HG03103 (cell line): Measurements from ENCODE around the gene FCN2.

Experiments
- ATAC-seq: cut with Tn5 transposase; IDR thresholded peaks from one replicate; pipeline ENCODE4 v1.9.1; 2021; ENCODE audit warnings: low read depth; ENCODE audit not compliant: unreplicated experiment

Gene FCN2

GRCh38 chr9:134867917-134868750 lies 12.5 kb upstream of the FCN2 start:
- ATAC-seq: no peak

- no peak for ATAC-seq
Observed at GRCh38 chr9:134868751-134869553, 11.7 kb upstream of the FCN2 start.

- no peak for ATAC-seq
Observed at GRCh38 chr9:134869554-134870300, 10.9 kb upstream of the FCN2 start.

- ATAC-seq: no peak
Observed at GRCh38 chr9:134870301-134870694, 10.3 kb upstream of the FCN2 start.

GRCh38 chr9:134870746-134871662 lies 9.6 kb upstream of the FCN2 start:
- ATAC-seq: no peak

GRCh38 chr9:134871697-134872340 lies 8.8 kb upstream of the FCN2 start:
- no peak for ATAC-seq

- no peak for ATAC-seq
Observed at GRCh38 chr9:134872482-134873231, 8.0 kb upstream of the FCN2 start.

- no peak for ATAC-seq
Observed at GRCh38 chr9:134875371-134875770, 5.2 kb upstream of the FCN2 start.

GRCh38 chr9:134877541-134877940 lies 3.1 kb upstream of the FCN2 start:
- no peak for ATAC-seq

- no peak for ATAC-seq
Observed at GRCh38 chr9:134879664-134880483, 736 bp upstream of the FCN2 start.

- ATAC-seq: no peak
Observed at GRCh38 chr9:134881313-134881670, 682 bp downstream of the FCN2 start.

- ATAC-seq: no peak
Observed at GRCh38 chr9:134882204-134882785, 1.7 kb downstream of the FCN2 start.

GRCh38 chr9:134883040-134883782 lies 2.6 kb downstream of the FCN2 start:
- ATAC-seq: no peak

GRCh38 chr9:134884492-134884891 lies 3.9 kb downstream of the FCN2 start:
- no peak for ATAC-seq

- no peak for ATAC-seq
Observed at GRCh38 chr9:134885001-134885678, 4.5 kb downstream of the FCN2 start.

GRCh38 chr9:134885679-134886412 lies 5.2 kb downstream of the FCN2 start:
- no peak for ATAC-seq
